ENCODE data around the gene ANKRD44.

GRCh38 chr2:197212344-197213262 is 98.0 kb downstream of the ANKRD44 start:
- no peak for TF ChIP-seq EZH2 (IDR thresholded peaks at IDR 0.05; ENCODE audit: borderline replicate concordance, low read length)
- TF ChIP-seq CTCF (IDR thresholded peaks at IDR 0.05; ENCODE audit: low read length), result no peak
